M059J (cell line): ENCODE results near the gene THADA. TPM values are rescaled to one million over a fixed set of nuclear protein-coding genes. Genes with fewer than 3 reads are reported as not detected.
"Not testable (repeated sequence)": the region's sequence is repeated elsewhere in the genome, so short reads cannot be mapped to it uniquely, and the experiment has no call there.

Source experiments
- DNase-seq: peaks from one replicate; pipeline ENCODE4 v3.0.0-alpha.2; 2012; ENCODE audit warnings: low read depth
- total RNA-seq: library from RNA; depleted of rRNA; stranded (reverse); fragments of >200 nt; shearing (Covaris generic); gene quantifications from 2 replicates; pipeline ENCODE4 v1.2.3, GENCODE V29; 2014; rRNA removed

The THADA gene
- total RNA-seq, 1 experiment from 2014 or later = 12.7 TPM

- DNase-seq = not testable (repeated sequence)
Observed at GRCh38 chr2:43189861-43190260, 406.0 kb downstream of the THADA start.

GRCh38 chr2:43188561-43189386, 407.1 kb downstream of the THADA start:
- DNase-seq = no peak

GRCh38 chr2:43186679-43187374, 409.0 kb downstream of the THADA start:
- no peak for DNase-seq

GRCh38 chr2:43186321-43186678, 409.5 kb downstream of the THADA start:
- DNase-seq = no peak

GRCh38 chr2:43185146-43185545, 410.7 kb downstream of the THADA start:
- DNase-seq = peak; percentile 76

GRCh38 chr2:43184339-43184895, 411.4 kb downstream of the THADA start:
- peak; percentile 88 for DNase-seq

DNA sequence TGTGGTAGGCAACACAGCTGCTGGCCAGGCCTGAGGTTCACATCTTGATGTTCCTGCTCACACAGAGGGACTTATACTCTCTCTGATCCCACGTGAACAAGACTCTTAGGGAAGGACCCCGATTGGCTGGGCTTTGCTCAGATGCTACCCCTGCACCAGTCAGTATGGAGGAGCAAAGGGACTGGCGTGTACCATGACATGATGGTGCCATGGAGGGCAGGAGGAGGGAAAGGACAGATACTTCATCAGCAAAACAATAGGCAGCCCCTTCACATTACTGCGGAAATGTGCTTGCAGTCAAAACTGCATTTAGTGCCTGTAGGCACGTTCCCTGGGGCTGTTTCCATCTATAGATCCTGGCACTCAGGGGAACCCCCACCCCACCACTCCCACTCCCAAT, 412.1 kb downstream of the THADA start:
- DNase-seq = no peak

DNA sequence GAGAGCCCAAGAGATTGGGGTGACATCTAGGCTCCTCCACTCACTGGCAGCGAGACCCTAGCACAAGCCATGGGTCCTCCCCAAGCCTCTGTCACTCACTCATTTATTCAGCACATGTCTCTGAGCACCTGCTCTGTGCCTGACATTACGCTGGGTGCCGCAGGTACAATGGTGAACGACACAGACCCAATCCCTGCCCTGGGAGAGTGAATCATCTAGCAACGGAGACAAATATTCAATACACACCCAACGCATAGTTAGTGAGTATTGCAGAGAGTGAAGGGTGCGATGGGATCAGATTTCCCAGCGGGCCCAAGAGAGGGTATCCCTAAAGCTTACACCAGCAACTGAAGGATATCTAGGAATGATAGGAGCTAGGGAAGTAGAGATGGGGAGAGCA, 414.9 kb downstream of the THADA start:
- no peak for DNase-seq

Other genes with a start within 250 kb of the THADA start
- 2.4 and 2.5 TPM in 2 replicates for gene PLEKHH2, start 41.2 kb upstream of the THADA start, total RNA-seq
- 0.89 and 2.4 TPM in 2 replicates for gene C1GALT1C1L, start 80.4 kb upstream of the THADA start, total RNA-seq
- gene DYNC2LI1, start 178.0 kb upstream of the THADA start, total RNA-seq = 16.0 and 17.0 TPM in 2 replicates
- gene ABCG5, start 242.8 kb upstream of the THADA start, total RNA-seq = not detected in 2 replicates
- gene ABCG8, start 242.9 kb upstream of the THADA start, total RNA-seq = not detected in 2 replicates